ENCODE measurements around the gene NXN.

DNA sequence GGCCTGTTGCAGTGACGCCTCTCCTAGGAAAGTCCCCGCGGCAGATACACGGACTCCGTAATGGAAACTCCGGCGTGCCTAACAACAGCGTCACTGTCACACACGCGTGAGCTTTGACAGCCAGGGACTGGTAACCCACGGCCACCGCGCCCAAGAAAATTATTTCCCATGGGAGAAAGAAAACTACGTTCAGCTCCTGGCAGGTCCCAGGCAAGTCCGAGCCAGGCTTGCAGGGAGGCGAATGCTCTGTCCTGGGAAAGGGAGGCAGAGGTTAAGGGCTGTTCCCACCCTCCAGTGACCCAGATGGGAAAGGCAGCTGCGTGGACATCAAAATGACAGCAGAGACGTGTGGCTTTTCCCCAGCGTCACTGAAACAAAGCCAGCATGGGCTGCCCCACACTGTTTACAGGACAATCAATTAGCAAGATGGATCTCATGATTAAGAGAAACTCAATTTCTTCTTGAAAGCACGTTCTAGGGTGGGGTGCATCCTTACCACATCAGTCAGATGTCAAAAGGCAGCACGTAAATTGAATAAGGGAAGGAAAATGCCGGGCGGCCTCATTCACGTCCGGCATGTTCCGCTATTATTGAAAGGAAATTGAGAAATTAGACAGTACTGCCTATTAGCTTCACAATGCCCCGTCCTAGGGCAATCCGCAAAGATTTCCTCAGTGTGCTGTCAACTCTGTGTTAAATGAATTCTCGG lies 82.5 kb downstream of the NXN start:
- TF ChIP-seq POLR2A (IDR thresholded peaks at IDR 0.05) = no peak
- TF ChIP-seq, protein P1, sequence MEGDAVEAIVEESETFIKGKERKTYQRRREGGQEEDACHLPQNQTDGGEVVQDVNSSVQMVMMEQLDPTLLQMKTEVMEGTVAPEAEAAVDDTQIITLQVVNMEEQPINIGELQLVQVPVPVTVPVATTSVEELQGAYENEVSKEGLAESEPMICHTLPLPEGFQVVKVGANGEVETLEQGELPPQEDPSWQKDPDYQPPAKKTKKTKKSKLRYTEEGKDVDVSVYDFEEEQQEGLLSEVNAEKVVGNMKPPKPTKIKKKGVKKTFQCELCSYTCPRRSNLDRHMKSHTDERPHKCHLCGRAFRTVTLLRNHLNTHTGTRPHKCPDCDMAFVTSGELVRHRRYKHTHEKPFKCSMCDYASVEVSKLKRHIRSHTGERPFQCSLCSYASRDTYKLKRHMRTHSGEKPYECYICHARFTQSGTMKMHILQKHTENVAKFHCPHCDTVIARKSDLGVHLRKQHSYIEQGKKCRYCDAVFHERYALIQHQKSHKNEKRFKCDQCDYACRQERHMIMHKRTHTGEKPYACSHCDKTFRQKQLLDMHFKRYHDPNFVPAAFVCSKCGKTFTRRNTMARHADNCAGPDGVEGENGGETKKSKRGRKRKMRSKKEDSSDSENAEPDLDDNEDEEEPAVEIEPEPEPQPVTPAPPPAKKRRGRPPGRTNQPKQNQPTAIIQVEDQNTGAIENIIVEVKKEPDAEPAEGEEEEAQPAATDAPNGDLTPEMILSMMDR (IDR thresholded peaks at IDR 0.05) = no peak
